ENCODE measurements around the gene PTGIS.

Gene PTGIS

GRCh38 chr20:49480236-49480635 is 87.7 kb downstream of the PTGIS start:
- H3K4me3 ChIP-seq (ENCODE audit: low read length), result no peak overlapping the region
- no peak for TF ChIP-seq CTCF (conservative IDR thresholded peaks at IDR 0.05; ENCODE audit: low read length)
- DNase-seq (ENCODE audit: low read depth), result no peak

GRCh38 chr20:49479785-49480184 is 88.2 kb downstream of the PTGIS start:
- no peak overlapping the region for H3K4me3 ChIP-seq (ENCODE audit: low read length)
- TF ChIP-seq CTCF (conservative IDR thresholded peaks at IDR 0.05; ENCODE audit: low read length), result no peak
- no peak for DNase-seq (ENCODE audit: low read depth)

- TF ChIP-seq CTCF (conservative IDR thresholded peaks at IDR 0.05; ENCODE audit: low read length), result no peak
- no peak for DNase-seq (ENCODE audit: low read depth)
- H3K4me3 ChIP-seq (ENCODE audit: low read length), result no peak overlapping the region
Observed at GRCh38 chr20:49478754-49479689, 88.9 kb downstream of the PTGIS start.

GRCh38 chr20:49478266-49478665 is 89.7 kb downstream of the PTGIS start:
- no peak for DNase-seq (ENCODE audit: low read depth)
- H3K4me3 ChIP-seq (ENCODE audit: low read length), result no peak overlapping the region
- TF ChIP-seq CTCF (conservative IDR thresholded peaks at IDR 0.05; ENCODE audit: low read length), result no peak

GRCh38 chr20:49477200-49477599 is 90.7 kb downstream of the PTGIS start:
- TF ChIP-seq CTCF (conservative IDR thresholded peaks at IDR 0.05; ENCODE audit: low read length), result no peak
- no peak overlapping the region for H3K4me3 ChIP-seq (ENCODE audit: low read length)
- no peak for DNase-seq (ENCODE audit: low read depth)

- no peak overlapping the region for H3K4me3 ChIP-seq (ENCODE audit: low read length)
- TF ChIP-seq CTCF (conservative IDR thresholded peaks at IDR 0.05; ENCODE audit: low read length), result no peak
- DNase-seq (ENCODE audit: low read depth), result no peak
Observed at GRCh38 chr20:49476016-49476355, 92.0 kb downstream of the PTGIS start.
